ENCODE data around the gene ACSS3.
A peak's percentile ranks its signal among the peaks of the same experiment; 100 is the strongest.
"Not testable (repeated sequence)": the region's sequence is repeated elsewhere in the genome, so short reads cannot be mapped to it uniquely, and the experiment has no call there.

Gene ACSS3, protein sequence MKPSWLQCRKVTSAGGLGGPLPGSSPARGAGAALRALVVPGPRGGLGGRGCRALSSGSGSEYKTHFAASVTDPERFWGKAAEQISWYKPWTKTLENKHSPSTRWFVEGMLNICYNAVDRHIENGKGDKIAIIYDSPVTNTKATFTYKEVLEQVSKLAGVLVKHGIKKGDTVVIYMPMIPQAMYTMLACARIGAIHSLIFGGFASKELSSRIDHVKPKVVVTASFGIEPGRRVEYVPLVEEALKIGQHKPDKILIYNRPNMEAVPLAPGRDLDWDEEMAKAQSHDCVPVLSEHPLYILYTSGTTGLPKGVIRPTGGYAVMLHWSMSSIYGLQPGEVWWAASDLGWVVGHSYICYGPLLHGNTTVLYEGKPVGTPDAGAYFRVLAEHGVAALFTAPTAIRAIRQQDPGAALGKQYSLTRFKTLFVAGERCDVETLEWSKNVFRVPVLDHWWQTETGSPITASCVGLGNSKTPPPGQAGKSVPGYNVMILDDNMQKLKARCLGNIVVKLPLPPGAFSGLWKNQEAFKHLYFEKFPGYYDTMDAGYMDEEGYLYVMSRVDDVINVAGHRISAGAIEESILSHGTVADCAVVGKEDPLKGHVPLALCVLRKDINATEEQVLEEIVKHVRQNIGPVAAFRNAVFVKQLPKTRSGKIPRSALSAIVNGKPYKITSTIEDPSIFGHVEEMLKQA

DNA sequence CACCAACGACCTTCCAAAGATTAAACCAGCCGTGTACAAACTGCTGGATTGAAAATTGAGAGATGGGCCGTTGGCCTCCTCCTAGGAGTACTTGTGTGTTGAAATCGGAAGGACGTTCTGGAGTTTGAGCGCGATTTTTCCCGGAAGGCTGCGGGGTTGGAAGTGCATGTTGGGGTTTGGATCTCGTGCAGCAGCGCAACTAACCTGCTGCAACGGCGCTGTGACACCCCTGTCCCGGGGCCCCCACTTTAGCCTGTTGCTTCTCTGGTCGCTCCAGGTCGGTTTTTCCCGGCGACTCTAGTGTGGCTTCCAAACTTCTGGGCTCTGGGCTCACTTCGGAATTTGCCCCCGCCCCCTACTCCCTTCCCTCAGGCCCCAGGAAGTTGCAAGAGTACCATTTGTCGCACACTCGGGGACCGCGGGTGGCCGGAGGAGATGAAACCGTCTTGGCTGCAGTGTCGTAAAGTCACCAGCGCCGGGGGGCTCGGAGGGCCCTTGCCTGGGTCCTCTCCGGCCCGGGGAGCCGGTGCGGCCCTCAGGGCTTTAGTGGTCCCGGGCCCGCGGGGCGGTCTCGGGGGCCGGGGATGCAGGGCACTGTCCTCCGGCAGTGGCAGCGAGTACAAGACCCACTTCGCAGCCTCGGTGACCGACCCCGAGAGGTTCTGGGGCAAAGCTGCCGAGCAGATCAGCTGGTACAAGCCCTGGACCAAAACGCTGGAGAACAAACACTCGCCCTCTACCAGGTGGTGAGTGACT, at the start of gene ACSS3:
ACSS3 (plus strand) TSS at position 394 of the 756 bp plus-strand sequence; CDS start at position 436, 42 bp downstream.
- peak; percentile 6 for DNase-seq (ENCODE audit: low read depth)

DNA sequence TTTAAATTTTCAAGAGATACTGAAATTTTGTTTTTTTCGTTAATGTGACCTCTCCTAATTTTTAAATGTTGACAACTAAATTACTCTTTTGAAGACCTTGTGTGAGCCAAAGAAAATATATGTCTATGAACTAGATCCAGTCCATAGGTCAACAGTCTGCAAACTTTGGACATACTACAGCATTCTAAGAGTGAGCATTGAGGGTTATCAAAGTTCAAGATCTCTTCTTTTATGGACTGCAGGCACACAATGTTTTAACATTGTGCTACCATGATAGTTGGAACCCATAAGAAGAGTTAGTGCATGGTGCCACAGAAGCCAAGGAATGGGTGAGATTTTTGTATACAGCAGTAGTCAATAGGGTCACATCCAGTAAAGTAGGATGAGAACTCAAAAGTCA, 43.0 kb upstream of the ACSS3 start:
- no peak for DNase-seq (ENCODE audit: low read depth)

DNA sequence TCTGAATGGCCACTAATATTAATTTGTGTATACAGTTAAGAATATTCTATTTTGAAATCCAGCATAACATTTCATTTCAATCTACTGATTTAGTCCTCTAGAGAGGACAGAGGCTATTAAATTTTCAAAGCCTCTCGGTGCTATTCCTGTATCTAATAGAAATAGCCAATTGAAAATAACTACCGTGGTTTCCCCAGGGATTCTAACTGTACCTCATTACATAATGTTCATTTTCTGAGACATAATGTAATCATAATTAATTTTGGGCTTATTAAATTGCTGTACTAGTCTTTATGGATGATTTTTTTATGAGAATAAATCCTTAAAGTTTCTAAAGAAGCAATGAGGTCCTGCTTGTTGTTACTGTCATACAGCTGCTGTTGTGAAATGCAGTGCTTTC, 38.6 kb upstream of the ACSS3 start:
- DNase-seq (ENCODE audit: low read depth) = no peak

DNA sequence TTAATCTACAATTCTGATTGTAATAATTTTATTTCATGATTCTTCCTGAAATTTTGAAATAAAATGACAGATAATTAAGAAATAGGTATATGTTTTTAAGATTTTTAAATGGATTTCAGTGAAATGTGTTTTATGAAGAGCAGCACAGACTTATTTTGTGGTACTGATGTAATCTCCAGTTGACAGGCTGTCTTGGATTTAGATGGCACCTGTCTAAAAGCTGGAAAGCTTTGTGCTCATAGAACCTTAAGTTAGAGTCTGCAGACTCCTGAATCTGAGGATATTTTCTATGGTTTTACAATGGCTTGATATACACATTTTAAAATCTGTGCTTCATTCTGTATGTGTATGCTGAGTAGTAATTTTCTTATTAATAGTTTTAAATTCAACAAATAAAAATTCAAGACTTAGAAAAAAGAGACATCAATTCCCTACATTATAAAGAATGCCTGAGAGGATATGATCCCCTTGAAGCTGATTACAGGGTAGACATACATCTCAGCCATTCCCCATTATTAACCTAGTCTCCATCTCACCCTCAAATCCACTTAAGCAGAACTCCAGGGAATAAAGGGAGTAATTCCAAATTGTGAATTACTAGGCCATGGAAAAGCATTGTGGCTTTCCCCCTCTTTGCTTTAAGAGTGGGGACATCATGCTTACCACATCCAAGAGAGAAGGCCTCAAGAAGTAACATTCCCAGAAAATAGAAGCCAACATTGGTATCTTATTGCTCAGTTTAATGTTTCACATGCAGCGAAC, 33.7 kb upstream of the ACSS3 start:
- no peak for DNase-seq (ENCODE audit: low read depth)

DNA sequence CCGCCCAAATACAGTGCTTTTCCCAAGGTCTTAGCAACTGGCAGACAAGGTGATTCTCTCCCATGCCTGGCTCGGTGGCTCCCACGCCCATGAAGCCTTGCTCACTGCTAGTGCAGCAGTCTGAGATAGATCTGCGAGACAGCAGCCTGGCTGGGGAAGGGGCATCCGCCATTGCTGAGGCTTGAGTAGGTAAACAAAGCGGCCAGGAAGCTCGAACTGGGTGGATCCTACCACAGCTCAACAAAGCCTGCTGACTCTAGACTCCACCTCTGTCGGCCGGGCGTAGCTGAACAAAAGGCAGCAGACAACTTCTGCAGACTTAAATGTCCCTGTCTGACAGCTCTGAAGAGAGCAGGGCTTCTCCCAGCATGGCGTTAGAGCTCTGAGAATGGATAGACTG, 12.9 kb upstream of the ACSS3 start:
- not testable (repeated sequence) for DNase-seq (ENCODE audit: low read depth)

DNA sequence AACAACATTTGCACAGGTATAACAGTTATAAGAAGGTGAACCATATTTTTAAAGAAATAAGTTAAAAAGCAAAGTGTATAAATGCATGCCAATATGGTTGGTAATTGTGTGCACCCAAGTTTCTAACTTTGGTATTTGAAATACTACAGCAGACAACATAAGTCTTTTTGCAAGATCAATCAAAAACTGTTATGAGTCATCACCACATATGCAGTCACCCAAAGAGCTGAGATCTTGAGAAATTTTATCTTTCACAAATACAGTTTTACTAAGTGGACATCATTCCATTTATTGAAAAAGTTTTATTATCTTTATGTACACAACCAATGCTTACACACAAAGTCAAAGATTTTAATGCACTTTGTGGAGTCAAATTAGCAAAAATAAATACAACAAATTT, 7.0 kb upstream of the ACSS3 start:
- no peak for DNase-seq (ENCODE audit: low read depth)

DNA sequence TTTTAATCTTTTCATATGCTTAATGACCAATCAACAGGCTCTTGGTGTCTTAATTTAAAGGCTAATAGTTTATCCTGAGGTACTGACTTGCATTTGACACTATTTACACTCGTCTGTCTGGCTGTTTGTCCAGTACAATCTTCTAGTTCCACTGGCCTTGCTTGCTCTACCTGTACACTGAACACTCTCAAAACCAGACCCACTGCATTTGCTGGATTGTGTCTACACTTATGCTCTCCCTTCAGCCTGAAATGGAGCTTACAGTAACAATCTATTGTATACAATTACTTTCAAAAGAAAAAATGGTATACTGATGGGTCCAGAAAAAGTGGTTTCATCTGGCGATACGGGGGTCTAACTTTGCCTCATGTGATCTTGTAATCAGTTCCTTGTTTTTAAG, 2.3 kb upstream of the ACSS3 start:
- DNase-seq (ENCODE audit: low read depth) = no peak

DNA sequence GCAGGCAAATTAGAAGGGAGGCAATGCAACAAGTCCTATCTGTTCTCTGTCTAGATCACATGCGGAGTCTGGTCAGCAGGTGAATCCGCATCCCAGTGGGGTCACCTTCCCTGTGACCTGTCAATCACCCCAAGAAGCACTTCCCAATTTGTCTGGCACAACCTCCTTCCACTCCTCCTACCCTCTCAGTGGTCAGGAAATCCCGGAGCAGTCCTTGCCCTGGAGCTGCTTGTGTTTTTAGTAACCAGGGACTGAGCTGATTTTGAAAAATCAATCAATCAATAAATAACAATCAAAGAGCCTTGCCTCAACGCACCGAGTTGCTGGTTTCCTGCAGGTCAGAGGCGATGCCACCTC, 572 bp upstream of the ACSS3 start:
- DNase-seq (ENCODE audit: low read depth) = no peak

DNA sequence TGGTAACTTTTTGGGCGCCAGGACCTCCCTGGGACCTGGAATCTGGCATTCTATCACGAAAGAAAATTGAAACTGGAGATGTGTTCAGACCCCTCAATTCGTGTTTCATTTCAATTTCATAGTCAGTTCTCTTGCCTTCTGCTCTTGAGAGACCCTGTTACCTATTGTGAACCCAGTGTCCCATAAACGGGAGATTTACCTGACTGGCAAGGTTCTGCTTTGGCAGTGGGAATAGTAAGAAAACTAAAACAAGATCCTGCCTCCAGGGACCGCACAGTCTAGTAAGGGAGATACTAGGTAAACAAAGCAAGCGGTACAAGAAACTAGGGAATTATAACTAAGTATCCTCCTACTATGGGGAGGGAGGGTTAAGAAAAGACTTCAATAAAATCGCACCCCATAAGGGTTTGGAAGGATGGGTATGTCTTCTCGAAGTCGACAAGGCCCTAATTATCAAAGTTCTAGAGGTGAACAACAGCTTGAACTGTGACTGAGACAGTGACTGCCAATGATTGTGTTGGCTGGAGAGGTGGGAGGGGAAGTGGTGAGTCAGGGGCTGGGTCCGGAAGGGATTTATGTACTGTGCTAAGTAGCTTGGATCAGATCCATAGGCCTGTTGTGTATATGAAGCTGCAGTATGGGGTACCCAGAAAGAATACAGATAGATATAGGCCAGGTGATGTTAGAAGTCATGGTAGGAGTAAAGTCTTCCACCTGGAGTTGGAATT, 754 bp downstream of the ACSS3 start:
- DNase-seq (ENCODE audit: low read depth) = peak; percentile 35

DNA sequence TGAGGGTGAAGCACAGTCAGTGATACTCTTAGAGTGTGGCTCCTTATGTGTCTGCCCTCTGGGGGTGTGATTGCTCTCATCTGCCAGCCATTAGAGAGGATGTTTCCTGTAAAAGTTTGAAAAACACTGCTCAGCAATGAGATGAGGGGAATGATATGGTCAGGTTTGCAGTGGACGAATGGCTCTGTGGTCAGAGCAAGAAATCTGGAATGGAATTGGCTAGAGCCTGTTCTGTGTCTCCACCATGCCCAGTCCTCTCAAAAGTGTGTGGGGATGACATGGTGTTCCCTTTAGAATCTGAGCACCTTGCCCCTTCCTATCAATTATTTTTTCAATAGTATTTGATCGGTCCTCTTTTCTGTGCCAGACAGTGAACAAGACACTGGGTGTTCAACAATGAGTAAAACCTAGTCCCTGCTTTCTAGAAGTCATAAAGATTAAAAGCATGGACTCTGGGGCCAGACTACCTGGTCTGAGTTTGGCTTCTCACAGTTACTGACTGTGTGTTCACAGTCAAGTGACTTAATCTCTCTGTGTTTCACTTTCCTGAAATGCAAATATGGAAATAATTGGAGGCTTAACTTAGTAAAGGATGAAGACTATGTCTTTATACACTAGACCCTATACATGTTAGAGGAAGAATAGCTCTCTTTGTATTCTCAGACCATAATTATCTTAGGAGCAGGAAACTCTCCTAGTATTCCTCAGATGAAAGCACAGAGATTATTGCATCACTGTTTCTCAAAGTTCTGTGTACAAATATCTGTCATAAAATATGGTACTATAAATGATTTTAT, 1.6 kb downstream of the ACSS3 start:
- no peak for DNase-seq (ENCODE audit: low read depth)

DNA sequence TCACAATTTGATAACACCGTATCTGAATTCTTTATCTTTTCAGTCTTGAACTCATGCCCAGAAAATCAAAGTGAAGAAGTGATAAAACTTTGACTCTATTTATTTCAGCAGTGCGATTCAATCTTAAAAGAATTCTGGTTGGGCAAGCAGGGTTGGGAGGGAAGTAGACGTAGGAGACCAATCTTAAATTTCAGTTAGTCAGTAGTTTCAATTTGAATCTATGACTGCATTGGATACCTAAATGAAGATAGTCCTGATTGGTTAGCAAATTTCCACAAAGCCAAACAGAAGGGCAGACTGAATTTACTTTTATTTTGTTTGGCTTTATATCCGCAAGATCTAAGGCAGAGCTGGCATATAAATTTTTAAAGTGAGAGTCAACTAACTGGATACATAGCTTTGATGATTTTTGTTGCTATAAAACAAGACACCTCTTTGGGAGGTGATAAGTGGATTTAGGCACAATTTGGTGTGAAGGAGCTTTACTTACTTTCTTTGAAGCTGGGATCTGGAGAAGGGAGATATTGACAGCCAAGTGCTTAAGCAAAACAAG, 2.6 kb downstream of the ACSS3 start:
- no peak for DNase-seq (ENCODE audit: low read depth)

DNA sequence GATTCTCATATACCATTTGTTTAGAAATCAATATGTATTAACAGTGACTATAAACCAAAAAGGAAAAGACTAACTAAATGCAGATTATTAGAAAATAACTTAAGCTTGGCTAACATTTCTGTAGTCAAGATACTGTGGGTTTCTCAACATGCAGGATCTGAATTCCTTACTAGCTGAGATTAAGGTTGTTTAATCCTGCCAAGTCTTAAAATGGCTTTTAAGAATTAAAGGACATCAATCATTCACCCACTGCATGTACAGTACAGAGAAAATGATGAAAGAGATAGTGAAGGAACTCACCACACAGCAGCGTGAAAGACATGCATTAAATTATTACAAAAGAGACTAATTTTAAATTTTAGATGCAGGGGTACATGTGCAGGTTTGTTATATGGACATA, 3.8 kb downstream of the ACSS3 start:
- DNase-seq (ENCODE audit: low read depth) = no peak

DNA sequence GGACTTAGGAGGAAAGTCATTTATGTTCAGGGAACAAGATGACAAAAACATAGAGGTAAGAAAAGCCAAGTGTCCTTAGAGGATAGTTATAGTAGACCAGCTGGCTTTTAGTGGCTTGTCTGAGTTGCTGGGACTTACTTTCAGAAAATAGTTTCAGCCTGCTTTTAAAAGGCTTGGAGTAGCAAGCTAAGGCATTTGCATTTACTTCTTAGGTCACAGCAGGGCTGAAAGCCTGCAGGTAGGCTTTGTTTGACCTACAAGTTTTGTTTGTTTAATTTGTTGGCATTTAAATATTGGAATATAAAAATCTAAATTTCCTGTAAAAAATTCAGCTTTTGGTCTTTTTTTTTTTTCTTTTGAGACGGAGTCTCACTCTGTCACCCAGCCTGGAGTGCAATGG, 5.1 kb downstream of the ACSS3 start:
- DNase-seq (ENCODE audit: low read depth) = no peak

DNA sequence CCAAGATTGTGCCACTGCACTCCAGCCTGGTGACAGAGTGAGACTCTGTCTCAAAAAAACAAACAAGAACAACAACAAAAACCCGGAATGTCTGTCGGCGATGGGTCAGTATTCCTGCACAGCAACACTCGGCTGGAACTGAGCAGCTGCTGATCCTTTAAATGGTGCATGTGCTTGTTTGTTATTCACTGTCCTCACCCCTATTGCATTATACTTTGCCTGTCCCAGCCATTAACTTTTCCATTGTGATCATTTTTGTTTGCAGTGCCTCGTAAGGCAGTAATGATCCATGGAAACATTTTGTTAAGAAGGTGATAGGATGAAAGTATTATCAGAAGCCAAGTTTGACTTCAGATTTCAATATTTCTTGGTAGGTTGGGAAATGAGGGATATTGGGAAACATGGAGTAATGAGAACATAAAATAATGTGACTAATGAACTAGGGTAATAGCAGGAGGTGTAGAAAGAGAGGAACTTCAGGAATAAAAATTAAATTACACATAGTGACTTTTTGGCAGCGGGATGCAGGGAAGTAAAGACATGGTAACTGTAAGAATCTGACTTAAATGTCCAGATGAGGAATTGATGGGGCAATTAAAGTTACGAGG, 6.1 kb downstream of the ACSS3 start:
- no peak for DNase-seq (ENCODE audit: low read depth)

DNA sequence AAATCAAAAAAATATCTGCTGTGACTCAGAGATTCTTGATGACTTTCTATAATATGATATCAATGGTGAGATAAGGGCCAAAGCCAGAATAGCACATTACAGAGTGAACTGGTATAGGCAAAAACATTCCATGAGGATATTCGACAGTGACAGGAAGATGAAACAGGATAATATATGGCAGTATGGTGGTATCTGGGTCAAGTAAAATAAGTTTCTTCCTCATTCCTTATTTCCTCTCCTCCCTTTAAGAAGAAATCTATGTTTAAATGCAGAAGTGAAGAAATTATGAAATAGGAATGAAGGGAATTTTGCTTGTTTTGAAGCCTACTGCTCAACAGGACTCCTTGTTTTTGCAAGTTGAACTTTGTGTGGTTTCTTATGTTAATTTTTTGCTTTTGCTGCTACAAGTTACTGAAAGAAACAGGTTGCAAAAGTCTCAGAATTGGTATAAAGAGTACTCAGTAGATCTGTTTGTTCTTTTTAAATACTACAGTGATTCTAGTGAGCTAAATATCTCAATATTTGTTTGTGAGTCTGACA, 7.0 kb downstream of the ACSS3 start:
- DNase-seq (ENCODE audit: low read depth) = no peak

DNA sequence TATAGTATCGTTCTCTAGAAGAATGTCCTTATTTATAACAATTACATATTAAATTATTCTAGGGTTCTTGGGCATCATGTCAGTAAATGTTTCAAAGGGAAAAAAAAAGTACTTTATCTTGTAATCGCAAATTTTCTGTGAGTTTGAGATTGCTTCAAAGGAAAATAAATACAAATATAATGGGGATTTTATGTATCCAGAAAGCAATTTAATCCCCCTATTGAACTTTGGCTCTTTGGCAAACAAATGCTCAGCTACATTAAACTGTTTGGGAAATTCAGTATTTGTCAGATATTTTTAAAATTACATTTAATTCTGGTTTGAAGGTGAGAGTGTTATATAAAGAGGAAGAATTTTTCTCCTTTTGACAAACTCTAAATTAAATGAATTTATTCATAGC, 8.0 kb downstream of the ACSS3 start:
- DNase-seq (ENCODE audit: low read depth) = no peak

DNA sequence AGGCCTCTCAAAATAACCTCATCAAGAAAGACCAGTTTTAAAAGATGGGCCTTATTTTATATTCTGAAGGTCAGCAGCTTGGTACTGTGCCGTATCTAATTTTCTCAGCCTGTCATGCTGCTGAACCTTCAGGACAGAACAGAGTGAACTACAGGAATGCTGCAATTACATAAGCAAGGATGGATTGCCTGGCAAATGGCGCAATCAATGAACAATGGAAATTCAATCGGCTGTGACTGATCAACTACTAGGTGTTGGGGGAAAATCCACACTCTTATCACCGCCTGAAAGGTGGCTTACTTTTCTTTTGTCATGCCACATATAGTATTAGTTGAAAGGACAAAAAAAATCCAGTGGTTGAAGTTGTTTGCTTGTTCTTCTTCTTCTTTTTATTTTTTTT, 8.5 kb downstream of the ACSS3 start:
- no peak for DNase-seq (ENCODE audit: low read depth)

DNA sequence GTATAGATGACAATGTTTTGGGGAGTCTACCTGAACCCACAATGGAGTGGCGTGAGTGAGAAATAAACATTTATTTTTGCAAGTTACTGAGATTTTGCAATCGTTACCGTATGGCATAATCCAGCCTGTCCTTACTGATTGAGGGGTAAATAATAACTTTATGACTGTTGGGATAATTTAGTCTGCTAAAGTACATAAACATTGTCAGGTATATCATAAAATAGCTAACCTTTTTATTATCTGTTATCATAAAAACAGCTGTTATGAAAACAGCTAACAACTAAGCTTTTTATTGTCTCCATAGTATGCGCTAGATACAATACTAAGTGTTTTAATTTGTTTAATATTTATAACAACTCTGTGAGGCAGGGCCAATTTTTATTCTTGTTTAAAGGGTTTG, 10.3 kb downstream of the ACSS3 start:
- DNase-seq (ENCODE audit: low read depth) = no peak

DNA sequence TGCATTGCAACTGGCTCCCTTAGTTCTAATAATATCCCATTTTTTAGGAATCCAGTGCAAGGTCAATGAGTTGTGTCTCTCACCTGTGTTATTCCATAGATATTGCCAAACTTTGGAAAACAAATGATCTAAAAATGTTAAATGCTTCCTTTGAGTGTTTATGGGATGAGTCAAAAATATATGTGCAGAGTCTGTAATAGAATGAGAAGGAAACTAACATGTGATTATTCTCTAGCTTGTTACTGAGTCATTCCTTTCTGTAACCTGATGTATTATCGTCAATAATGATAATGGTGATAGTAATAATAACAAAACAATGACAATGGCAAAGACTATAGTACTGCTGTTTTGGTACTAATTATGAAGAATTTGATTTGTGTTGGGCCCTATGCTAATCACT, 11.5 kb downstream of the ACSS3 start:
- no peak for DNase-seq (ENCODE audit: low read depth)

DNA sequence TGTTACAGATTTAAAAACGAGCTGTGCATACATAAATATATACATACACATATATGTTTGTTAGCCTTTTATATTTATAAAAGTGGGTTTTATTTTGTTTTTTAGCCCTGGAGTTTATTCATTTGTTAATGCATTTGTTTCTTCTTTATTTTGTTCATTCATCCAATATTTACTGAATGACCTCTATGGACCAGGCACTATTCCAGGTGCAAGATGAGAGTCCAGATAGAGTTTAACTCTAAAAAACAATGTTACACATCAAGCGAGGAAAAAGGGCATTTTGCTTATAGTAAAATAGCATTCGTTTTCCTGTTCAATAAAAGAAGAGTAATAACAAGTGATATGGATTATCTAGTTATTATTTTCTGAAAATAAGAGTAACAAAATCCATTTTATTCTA, 14.2 kb downstream of the ACSS3 start:
- no peak for DNase-seq (ENCODE audit: low read depth)
